Spinal cord (tissue), 10 donors: ENCODE results near the gene PLCB1. TPM values are rescaled to one million over a fixed set of nuclear protein-coding genes. Genes with fewer than 3 reads are reported as not detected.

Experiments used
- DNase-seq, 6 donors: peaks; one replicate each; pipeline versions ENCODE4 v3.0.0 to v3.0.0-alpha.2; 2013 to 2015; ENCODE audit warnings: low spot score in 6 of 6, low read depth in 4 of 6
- H3K27ac ChIP-seq: one replicate; pipeline ENCODE4 v1.5.1; 2013; ENCODE audit warnings: low read depth, low read length, control low read depth
- H3K27me3 ChIP-seq: one replicate; pipeline ENCODE4 v1.6.1; 2013; ENCODE audit warnings: low read length; ENCODE audit not compliant: control insufficient read depth, insufficient read depth
- H3K36me3 ChIP-seq: one replicate; pipeline ENCODE4 v1.6.1; 2013; ENCODE audit warnings: low read length; ENCODE audit not compliant: control insufficient read depth, insufficient read depth
- H3K4me1 ChIP-seq: one replicate; pipeline ENCODE4 v1.6.1; 2013; ENCODE audit warnings: low read length; ENCODE audit not compliant: control insufficient read depth, insufficient read depth
- H3K4me3 ChIP-seq: one replicate; pipeline ENCODE4 v1.5.1; 2013; ENCODE audit warnings: low read depth, low read length, control low read depth
- H3K9me3 ChIP-seq: one replicate; pipeline ENCODE4 v1.6.1; 2013; ENCODE audit warnings: low read length; ENCODE audit not compliant: control insufficient read depth, insufficient read depth
- WGBS: methylation state at CpG from one replicate; pipeline ENCODE4 v1.1.5; 2013; ENCODE audit warnings: missing lambda C conversion rate; ENCODE audit not compliant: insufficient coverage; 5-methylcytosine and 5-hydroxymethylcytosine counted together
- polyA plus RNA-seq, 2 donors: library from polyadenylated mRNA; unstranded; fragments of 120-200 nt; gene quantifications; one replicate each; pipeline ENCODE4 v1.2.1, GENCODE V29; 2013; ENCODE audit not compliant: insufficient read length in 2 of 2
- total RNA-seq, 2 donors: library from RNA; depleted of rRNA in 1 of 2; stranded (reverse); fragments of 120-200 nt in 1 of 2; fragments of >200 nt in 1 of 2; gene quantifications; one replicate each; pipeline versions ENCODE4 v1.2.3 to v1.2.4, GENCODE V29; 2013 to 2014
- donor health status: healthy.

The PLCB1 gene
- total and polyA plus RNA-seq, 4 donors, result 42.9 to 111 (median 88.2) TPM

DNA sequence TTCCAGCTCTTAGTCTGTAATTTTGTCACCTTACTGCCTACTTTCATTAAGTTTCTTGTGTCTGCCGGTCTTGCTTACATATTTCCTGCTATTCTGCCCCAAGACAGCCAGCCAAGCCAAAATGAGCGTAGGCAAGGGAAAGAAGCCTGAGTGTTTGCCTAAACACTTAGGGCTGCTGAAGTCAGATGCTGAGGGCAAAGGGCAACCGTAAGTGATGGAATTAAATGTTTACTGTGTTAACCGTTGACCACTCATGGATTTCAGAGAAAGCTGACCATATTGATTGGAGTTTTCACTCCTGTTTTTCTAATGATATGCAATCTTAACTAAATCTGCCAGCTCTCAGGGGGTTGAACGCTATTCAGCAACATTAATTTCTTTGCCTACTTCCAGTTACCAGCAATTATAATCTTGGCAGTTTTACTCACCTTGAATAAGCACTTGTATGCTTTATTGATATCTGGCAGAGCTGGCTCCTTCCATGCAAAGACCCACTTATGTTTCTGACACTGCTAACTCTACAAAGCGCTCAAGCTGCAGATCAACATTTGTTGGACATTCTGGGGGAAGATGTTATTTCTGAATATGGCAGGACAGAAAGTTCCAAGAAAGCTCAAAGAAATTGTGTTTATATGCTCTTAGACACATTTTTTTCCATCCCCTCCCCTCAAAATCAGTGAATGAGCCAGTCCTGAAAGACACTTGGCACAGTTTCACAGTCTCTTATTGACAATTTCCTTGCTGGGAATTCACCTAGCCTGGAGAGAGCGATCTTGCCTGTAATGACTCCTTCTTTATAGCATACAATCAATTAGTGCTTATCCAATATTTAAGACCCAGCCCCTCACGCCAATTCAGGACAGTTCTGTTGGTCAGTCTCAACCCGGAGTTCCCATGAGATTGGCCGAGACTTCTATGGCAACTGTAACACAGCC lies 183.8 kb downstream of the PLCB1 start:
- H3K27me3 ChIP-seq, result no peaks in the 10 kb centered on the region
- H3K4me3 ChIP-seq, result no peak overlapping the region
- no peak overlapping the region for H3K27ac ChIP-seq
- 75% methylated on average over 6 of the region's 10 CpGs for WGBS
- H3K36me3 ChIP-seq, result no peaks in the 10 kb centered on the region
- H3K9me3 ChIP-seq, result no peaks in the 10 kb centered on the region
- DNase-seq, result peak in 1 of 6 donors; percentile 44
- H3K4me1 ChIP-seq, result no peaks in the 10 kb centered on the region

DNA sequence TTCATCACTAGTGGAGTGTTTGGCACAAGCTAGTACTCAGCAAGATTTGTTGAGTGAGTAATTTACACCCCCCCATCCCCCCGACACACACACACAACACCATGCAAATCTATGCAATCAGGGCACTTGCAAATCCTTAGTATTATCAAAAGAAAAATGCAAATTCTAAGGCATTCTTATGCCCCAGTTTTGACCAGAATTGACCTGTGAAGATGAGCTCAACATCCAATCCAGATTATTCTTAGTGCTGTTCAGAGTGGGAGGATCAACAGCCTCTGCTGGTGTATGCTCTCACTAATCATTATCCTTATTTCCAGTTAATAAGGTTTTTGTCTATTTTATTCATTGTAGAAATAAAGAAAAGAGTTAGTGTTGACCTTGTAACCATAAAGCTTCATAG lies 185.4 kb downstream of the PLCB1 start:
- Histone ChIP-seq H3K36me3 (no peaks in the 10 kb centered on the region), H3K9me3 (no peaks in the 10 kb centered on the region), H3K27ac (no peak overlapping the region), H3K4me3 (no peak overlapping the region), H3K27me3 (no peaks in the 10 kb centered on the region), H3K4me1 (no peaks in the 10 kb centered on the region)
- no CpG with 5 or more reads among the region's 1 CpG for WGBS
- DNase-seq, result no peak

DNA sequence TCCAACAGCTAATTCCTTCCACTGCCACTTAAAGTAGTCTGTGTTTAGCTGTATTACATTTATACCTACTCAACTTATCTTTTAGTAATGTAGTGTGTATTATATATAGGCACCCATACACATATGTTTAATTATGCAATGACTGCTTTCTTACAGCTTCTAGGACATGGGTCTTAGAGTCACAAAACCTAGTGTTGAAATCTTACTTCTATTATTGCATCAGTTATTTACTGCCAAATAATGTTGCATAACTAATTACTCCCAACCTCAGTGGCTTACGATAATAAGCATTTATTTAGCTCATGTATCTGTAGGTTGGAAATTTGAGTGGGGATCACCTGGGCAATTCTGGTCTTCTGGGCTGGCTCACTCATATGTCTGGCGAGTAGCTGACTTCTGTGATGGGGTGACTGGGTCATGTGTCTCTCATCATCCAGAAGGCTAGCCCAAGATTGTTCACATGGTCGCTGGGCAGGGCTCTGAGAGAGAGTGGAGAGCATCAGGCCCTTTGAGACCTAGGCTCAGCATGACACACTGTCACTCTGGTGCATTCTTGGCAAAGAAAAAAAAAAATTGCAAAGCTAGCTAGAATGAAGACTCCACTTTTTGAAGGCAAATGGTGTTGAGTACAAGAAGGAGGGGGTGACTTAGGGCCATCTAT lies 187.0 kb downstream of the PLCB1 start:
- Histone ChIP-seq H3K27me3 (no peaks in the 10 kb centered on the region), H3K9me3 (no peaks in the 10 kb centered on the region), H3K36me3 (no peaks in the 10 kb centered on the region), H3K4me3 (no peak overlapping the region), H3K4me1 (no peaks in the 10 kb centered on the region), H3K27ac (no peak overlapping the region)
- DNase-seq, result no peak
- WGBS, result 83% methylated on average over 2 of the region's 3 CpGs

DNA sequence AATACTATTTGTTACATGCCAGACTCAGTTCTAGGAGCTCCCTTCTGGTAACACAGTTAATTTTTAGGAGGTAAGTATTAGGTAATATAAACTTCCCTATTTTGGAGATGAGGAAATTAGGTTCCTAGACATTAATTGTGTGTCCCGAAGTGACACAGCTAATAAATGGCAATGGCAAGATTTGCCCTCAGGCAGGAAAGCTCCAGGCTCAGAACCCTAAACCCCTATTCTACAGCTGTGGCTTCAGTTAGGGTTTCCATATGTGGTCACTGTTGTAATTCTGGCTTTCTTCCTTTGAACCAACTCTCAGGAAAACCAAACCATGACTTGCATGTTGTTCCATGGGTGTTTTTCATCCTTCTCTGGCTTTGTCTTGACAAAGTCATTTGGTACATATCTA lies 188.2 kb downstream of the PLCB1 start:
- Histone ChIP-seq H3K36me3 (no peaks in the 10 kb centered on the region), H3K9me3 (no peaks in the 10 kb centered on the region), H3K4me3 (no peak overlapping the region), H3K27me3 (no peaks in the 10 kb centered on the region), H3K27ac (no peak overlapping the region), H3K4me1 (no peaks in the 10 kb centered on the region)
- no peak for DNase-seq
- WGBS, result no CpG with 5 or more reads among the region's 1 CpG

DNA sequence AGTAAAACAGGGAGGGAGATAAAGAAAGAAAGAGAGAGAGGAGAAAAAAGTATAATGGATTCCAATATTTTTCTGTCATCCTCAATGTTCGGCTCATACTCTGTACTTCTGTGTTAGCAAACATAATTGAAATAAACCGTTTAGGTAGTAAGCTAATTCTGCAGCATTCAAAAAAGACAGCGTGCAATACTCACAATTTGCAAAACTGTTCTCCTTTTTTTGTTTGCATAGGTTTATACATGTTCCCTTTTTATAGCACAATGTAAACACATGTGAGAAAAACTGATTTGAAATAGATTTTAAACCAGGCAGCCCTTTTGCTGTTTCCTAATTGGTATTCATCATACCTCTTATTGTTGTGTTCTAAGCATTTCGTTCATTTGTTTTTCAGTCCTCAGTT lies 188.9 kb downstream of the PLCB1 start:
- WGBS, result no CpG with 5 or more reads among the region's 4 CpGs
- H3K4me3 ChIP-seq, result no peak overlapping the region
- no peak overlapping the region for H3K27ac ChIP-seq
- no peaks in the 10 kb centered on the region for H3K27me3 ChIP-seq
- H3K36me3 ChIP-seq, result no peaks in the 10 kb centered on the region
- no peak for DNase-seq
- no peaks in the 10 kb centered on the region for H3K9me3 ChIP-seq
- H3K4me1 ChIP-seq, result no peaks in the 10 kb centered on the region

DNA sequence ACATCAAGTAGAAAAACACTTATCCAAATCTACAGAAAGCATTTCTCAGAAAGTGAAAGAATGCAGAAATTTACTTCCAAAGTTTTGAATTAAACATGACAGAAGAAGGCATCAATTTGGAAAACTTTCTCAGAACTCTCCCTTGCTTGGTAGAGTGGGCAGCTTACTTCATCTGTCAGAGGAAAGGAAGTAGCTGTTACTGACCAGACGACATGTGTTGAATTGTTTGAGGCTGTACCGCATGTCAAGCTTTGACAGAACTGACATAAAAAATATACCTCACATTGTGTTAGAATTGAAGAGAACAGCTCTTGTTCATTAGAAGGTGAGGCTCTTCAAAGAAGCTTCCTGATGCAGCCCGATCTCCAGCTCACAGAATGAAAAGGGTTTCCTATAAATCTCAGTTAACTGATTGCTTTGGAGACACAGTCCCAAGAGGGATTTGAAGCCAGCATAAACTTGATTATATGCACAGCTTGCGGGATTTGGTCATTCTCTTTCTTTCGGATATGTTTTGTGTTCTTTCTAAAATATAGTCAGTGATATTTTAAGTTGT lies 190.7 kb downstream of the PLCB1 start:
- Histone ChIP-seq H3K9me3 (no peaks in the 10 kb centered on the region), H3K4me3 (no peak overlapping the region), H3K36me3 (no peaks in the 10 kb centered on the region), H3K27ac (no peak overlapping the region), H3K27me3 (no peaks in the 10 kb centered on the region), H3K4me1 (no peaks in the 10 kb centered on the region)
- WGBS, result 0% methylated on average over 1 of the region's 5 CpGs
- DNase-seq, result no peak

DNA sequence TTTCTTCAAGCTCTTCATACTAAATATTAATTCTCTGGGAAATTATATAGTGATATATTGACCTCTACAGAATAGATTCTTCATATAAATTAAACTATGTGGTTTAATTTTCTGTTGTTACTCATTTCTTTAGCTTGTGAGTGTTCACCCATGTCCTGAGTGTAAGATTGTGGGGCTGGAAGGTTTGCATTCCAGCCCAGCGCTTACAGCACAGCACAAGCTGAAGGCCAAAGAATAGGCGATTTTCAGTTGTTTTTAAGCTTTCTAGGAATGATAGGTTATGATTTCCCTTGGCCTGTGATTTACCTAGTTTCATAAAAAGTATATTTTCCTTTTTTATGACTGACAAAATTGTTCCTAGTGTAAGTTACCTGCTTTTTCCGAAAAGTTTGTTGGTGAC lies 194.1 kb downstream of the PLCB1 start:
- H3K27me3 ChIP-seq, result no peaks in the 10 kb centered on the region
- H3K4me3 ChIP-seq, result no peak overlapping the region
- no peaks in the 10 kb centered on the region for H3K4me1 ChIP-seq
- no peak overlapping the region for H3K27ac ChIP-seq
- no peaks in the 10 kb centered on the region for H3K9me3 ChIP-seq
- no peaks in the 10 kb centered on the region for H3K36me3 ChIP-seq
- no peak for DNase-seq
- WGBS, result 86% methylated on average over 2 of the region's 3 CpGs

DNA sequence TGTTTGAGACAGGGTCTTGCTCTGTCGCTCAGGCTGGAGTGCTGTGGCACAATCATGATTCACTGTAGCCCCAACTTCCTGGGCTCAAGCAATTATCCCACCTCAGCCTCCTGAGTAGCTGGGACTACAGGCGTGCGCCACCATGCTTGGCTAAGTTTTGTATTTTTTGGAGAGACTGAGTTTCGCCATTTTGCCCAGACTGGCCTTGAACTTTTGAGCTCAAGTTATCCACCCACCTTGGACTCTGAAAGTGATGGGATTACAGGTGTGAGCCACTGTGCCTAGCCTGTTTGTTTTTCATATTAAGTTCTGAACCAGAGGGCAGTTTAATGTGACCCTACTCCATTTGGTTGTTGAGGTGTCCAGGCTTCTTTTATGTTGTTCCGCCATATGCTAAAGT lies 194.8 kb downstream of the PLCB1 start:
- Histone ChIP-seq H3K4me1 (no peaks in the 10 kb centered on the region), H3K9me3 (no peaks in the 10 kb centered on the region), H3K27me3 (no peaks in the 10 kb centered on the region), H3K36me3 (no peaks in the 10 kb centered on the region), H3K27ac (no peak overlapping the region), H3K4me3 (no peak overlapping the region)
- no peak for DNase-seq
- 87% methylated on average over 3 of the region's 5 CpGs for WGBS

DNA sequence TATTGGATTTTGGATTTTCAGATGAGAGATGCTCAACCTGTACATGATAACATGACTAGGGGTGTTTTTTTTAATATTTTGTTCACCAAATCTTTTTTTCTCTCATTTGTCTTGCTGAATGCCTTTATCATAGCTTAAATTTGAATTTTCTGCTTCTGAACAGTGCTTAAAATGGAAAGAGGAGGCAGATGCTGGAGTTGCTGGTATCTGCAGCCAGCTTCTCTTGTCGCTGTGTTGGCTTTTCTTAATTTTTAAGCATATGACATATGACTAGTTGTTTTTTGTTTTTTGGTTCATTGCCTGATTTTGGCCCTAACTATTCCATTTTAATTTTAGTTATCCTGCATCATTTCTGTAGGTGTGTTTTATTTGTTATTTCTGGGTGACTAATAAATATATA lies 196.1 kb downstream of the PLCB1 start:
- Histone ChIP-seq H3K4me3 (no peak overlapping the region), H3K36me3 (no peaks in the 10 kb centered on the region), H3K27ac (no peak overlapping the region), H3K27me3 (no peaks in the 10 kb centered on the region), H3K4me1 (no peaks in the 10 kb centered on the region), H3K9me3 (no peaks in the 10 kb centered on the region)
- DNase-seq, result peak in 1 of 6 donors; percentile 65
- WGBS, result no CpG with 5 or more reads among the region's 1 CpG
